ENCODE measurements around the gene OR14A16.

Gene OR14A16

GRCh38 chr1:247797518-247797917 lies 26.4 kb downstream of the OR14A16 start:
- Histone ChIP-seq H3K9ac (ENCODE audit: low read depth in 1 of 2, low read length in 2 of 2) (no peak overlapping the region), H3K4me1 (ENCODE audit: control insufficient read depth in 1 of 2, insufficient read depth in 2 of 2, low read length in 2 of 2) (no peaks in the 10 kb centered on the region), H3K4me3 (ENCODE audit: low read depth in 1 of 2, low read length in 2 of 2) (no peak overlapping the region)

GRCh38 chr1:247769603-247770002 lies 54.3 kb downstream of the OR14A16 start:
- H3K27ac ChIP-seq (ENCODE audit: low read depth, low read length): no peak overlapping the region
- no peaks in the 10 kb centered on the region for H3K27me3 ChIP-seq (ENCODE audit: control insufficient read depth in 1 of 2, insufficient read depth in 2 of 2, low read length in 2 of 2)
- H3K9me3 ChIP-seq (ENCODE audit: control insufficient read depth in 1 of 2, low read length in 2 of 2): peaks cover 0 to 11% of the 10 kb centered on the region in 2 donors
- no peak overlapping the region for H3K9ac ChIP-seq (ENCODE audit: low read depth in 1 of 2, low read length in 2 of 2)
- H3K4me1 ChIP-seq (ENCODE audit: control insufficient read depth in 1 of 2, insufficient read depth in 2 of 2, low read length in 2 of 2): no peaks in the 10 kb centered on the region
- no peak overlapping the region for H3K4me3 ChIP-seq (ENCODE audit: low read depth in 1 of 2, low read length in 2 of 2)
- no peaks in the 10 kb centered on the region for H3K36me3 ChIP-seq (ENCODE audit: control insufficient read depth in 1 of 2, insufficient read depth in 2 of 2, low read length in 2 of 2)

More at GRCh38 chr1:247797518-247797917, 26.4 kb downstream of the OR14A16 start:
- Histone ChIP-seq H3K36me3 (ENCODE audit: control insufficient read depth in 1 of 2, insufficient read depth in 2 of 2, low read length in 2 of 2) (no peaks in the 10 kb centered on the region), H3K27me3 (ENCODE audit: control insufficient read depth in 1 of 2, insufficient read depth in 2 of 2, low read length in 2 of 2) (no peaks in the 10 kb centered on the region), H3K27ac (ENCODE audit: low read depth, low read length) (no peak overlapping the region), H3K9me3 (ENCODE audit: control insufficient read depth in 1 of 2, low read length in 2 of 2) (peaks cover 0 to 3% of the 10 kb centered on the region in 2 donors)

All from duodenal mucosa (tissue), 2 donors.